GM12878 (cell line): ENCODE measurements around the gene TELO2. TPM values are rescaled to one million over a fixed set of nuclear protein-coding genes. Genes with fewer than 3 reads are reported as not detected.
A peak's percentile ranks its signal among the peaks of the same experiment; 100 is the strongest.

Experiments used
- ATAC-seq: fragments of 200-7000 bp; cut with Tn5 transposase; 3 replicates; pipeline ENCODE4 v1.9.1; 2020; ENCODE audit warnings: mild to moderate bottlenecking, moderate library complexity
- BruUV-seq: library from RNA; stranded (reverse); fragments of 400-500 nt; replicated peaks from 2 replicates; lab custom pipeline; 2021; lab: Mats Ljungman, UMichigan
- CTCF ChIA-PET: fragments of 300-600 bp; sonication (Branson Sonifier 250); formaldehyde crosslinking; extraction: SDS; loops from one replicate; lab custom pipeline; 2021; ENCODE audit warnings: inconsistent platforms; lab: Yijun Ruan, JAX
- POLR2A ChIA-PET: fragments of 350-600 bp; formaldehyde crosslinking; extraction: SDS; loops from one replicate; lab custom pipeline; 2021; ENCODE audit warnings: inconsistent platforms; lab: Charles Lee
- RAD21 ChIA-PET: fragments of 300-600 bp; sonication (Branson Sonifier 250); formaldehyde crosslinking; loops from one replicate; lab custom pipeline; 2023; ENCODE audit warnings: antibody characterized with exemption; ENCODE audit not compliant: unreplicated experiment; lab: Charles Lee
- SMC1A ChIA-PET: fragments of 300-600 bp; sonication (Branson Sonifier 250); formaldehyde crosslinking; loops from one replicate; lab custom pipeline; 2023; ENCODE audit not compliant: unreplicated experiment, uncharacterized antibody; lab: Charles Lee
- DNase-seq: peaks from one replicate; pipeline ENCODE4 v3.0.0-alpha.2; 2011; ENCODE audit warnings: low read depth, low spot score
- FAIRE-seq: peaks from 3 replicates; lab custom pipeline; 2011; peaks lifted over from hg19 to GRCh38; lab: Jason Lieb, UNC
- H2AFZ ChIP-seq: 2 replicates; pipeline ENCODE4 v1.6.0; 2011; ENCODE audit warnings: low read depth, low read length, control low read depth; ENCODE audit not compliant: control insufficient read depth
- H3K27ac ChIP-seq: 2 replicates; pipeline ENCODE4 v1.5.1; 2011; ENCODE audit warnings: control low read depth; ENCODE audit not compliant: control insufficient read depth, insufficient read depth
- H3K27me3 ChIP-seq, 2 experiments: replicated peaks in 1 of 2; 2 replicates each; pipeline versions ENCODE4 v1.6.0 to v1.6.1; 2011; ENCODE audit warnings: low read length in 1 of 2; ENCODE audit not compliant: control insufficient read depth in 2 of 2, insufficient read depth in 2 of 2
- H3K36me3 ChIP-seq, 2 experiments: 2 replicates each; pipeline ENCODE4 v1.5.1; 2011; ENCODE audit warnings: low read length in 1 of 2; ENCODE audit not compliant: control insufficient read depth in 2 of 2, insufficient read depth in 2 of 2
- H3K4me1 ChIP-seq: 2 replicates; pipeline ENCODE4 v1.6.1; 2011; ENCODE audit warnings: mild to moderate bottlenecking, low read length, moderate library complexity, mixed read lengths; ENCODE audit not compliant: control insufficient read depth, insufficient read depth
- H3K4me2 ChIP-seq: 2 replicates; pipeline ENCODE4 v1.6.0; 2011; ENCODE audit warnings: control low read depth; ENCODE audit not compliant: control insufficient read depth, insufficient read depth
- H3K4me3 ChIP-seq: fragments of 200-600 bp; sonication (generic); 2 replicates; pipeline ENCODE4 v1.5.1; 2016
- H3K79me2 ChIP-seq: 2 replicates; pipeline ENCODE4 v1.6.0; 2011; ENCODE audit warnings: low read length; ENCODE audit not compliant: control insufficient read depth, insufficient read depth
- H3K9ac ChIP-seq: 2 replicates; pipeline ENCODE4 v1.8.0; 2011; ENCODE audit warnings: low read length, control low read depth, mixed read lengths; ENCODE audit not compliant: control insufficient read depth, insufficient read depth
- H3K9me3 ChIP-seq: replicated peaks from 3 replicates; pipeline ENCODE4 v1.5.1; 2011; ENCODE audit warnings: mild to moderate bottlenecking, low read length; ENCODE audit not compliant: control insufficient read depth, insufficient read depth
- H4K20me1 ChIP-seq: 2 replicates; pipeline ENCODE4 v1.6.0; 2011; ENCODE audit not compliant: control insufficient read depth, insufficient read depth
- CBFB ChIP-seq: IDR thresholded peaks from 2 replicates; pipeline ENCODE4 v1.6.1; 2016; ENCODE audit warnings: antibody characterized with exemption, low read depth
- CHD1 ChIP-seq: IDR thresholded peaks from 2 replicates; pipeline ENCODE4 v1.6.1; 2012; ENCODE audit warnings: low read depth, low read length, improper control_type of control experiment
- EGR1 ChIP-seq, 2 experiments: IDR thresholded peaks; 1 replicate in 1 of 2; 2 replicates in 1 of 2; pipeline ENCODE4 v1.6.1; 2011 to 2012; ENCODE audit warnings: low read depth in 2 of 2, low read length in 2 of 2, borderline replicate concordance in 1 of 2, mild to moderate bottlenecking in 1 of 2, moderate library complexity in 1 of 2
- ESRRA ChIP-seq: IDR thresholded peaks from 2 replicates; pipeline ENCODE4 v1.6.1; 2012; ENCODE audit warnings: mild to moderate bottlenecking, low read length, improper control_type of control experiment
- KDM1A ChIP-seq: fragments of 200-600 bp; sonication (generic); IDR thresholded peaks from 2 replicates; pipeline ENCODE4 v1.6.1; 2016; ENCODE audit warnings: borderline replicate concordance
- MEF2B ChIP-seq: fragments of 450-650 bp; IDR thresholded peaks from 2 replicates; pipeline ENCODE4 v1.6.1; 2018; ENCODE audit warnings: mild to moderate bottlenecking, moderate library complexity; ENCODE audit not compliant: partially characterized antibody, poor library complexity, severe bottlenecking
- MYB ChIP-seq: fragments of 150-350 bp; IDR thresholded peaks from 2 replicates; pipeline ENCODE4 v1.6.1; 2014; ENCODE audit warnings: mild to moderate bottlenecking, low read depth, low read length, borderline replicate concordance
- NFXL1 ChIP-seq: fragments of 450-650 bp; IDR thresholded peaks from 2 replicates; pipeline ENCODE4 v1.6.1; 2017; ENCODE audit warnings: antibody characterized with exemption, mild to moderate bottlenecking, borderline replicate concordance
- RB1 ChIP-seq: fragments of 450-650 bp; formaldehyde crosslinking; IDR thresholded peaks from 2 replicates; pipeline ENCODE4 v1.6.1; 2017; ENCODE audit warnings: mild to moderate bottlenecking, borderline replicate concordance
- RUNX3 ChIP-seq: IDR thresholded peaks from 2 replicates; pipeline ENCODE4 v1.6.1; 2012; ENCODE audit warnings: low read length, inconsistent platforms
- SMAD5 ChIP-seq: IDR thresholded peaks from 2 replicates; pipeline ENCODE4 v1.6.1; 2016; ENCODE audit warnings: antibody characterized with exemption, low read depth
- SMARCA5 ChIP-seq: fragments of 450-650 bp; IDR thresholded peaks from 2 replicates; pipeline ENCODE4 v1.6.1; 2017; ENCODE audit warnings: mild to moderate bottlenecking
- SRF ChIP-seq, 2 experiments: IDR thresholded peaks; 2 replicates each; pipeline ENCODE4 v1.6.1; 2011; ENCODE audit warnings: low read depth in 2 of 2, low read length in 2 of 2, mild to moderate bottlenecking in 1 of 2, moderate library complexity in 1 of 2
- SUPT20H ChIP-seq: IDR thresholded peaks from 2 replicates; pipeline ENCODE4 v1.6.1; 2011; ENCODE audit warnings: low read depth, mild to moderate bottlenecking, low read length, moderate library complexity, borderline replicate concordance; ENCODE audit not compliant: control insufficient read depth
- YBX1 ChIP-seq: fragments of 450-650 bp; IDR thresholded peaks from 2 replicates; pipeline ENCODE4 v1.6.1; 2016; ENCODE audit warnings: antibody characterized with exemption
- WGBS: methylation state at CpG from one replicate; pipeline ENCODE4 v1.1.6; 2016; ENCODE audit warnings: low lambda C conversion rate; ENCODE audit not compliant: insufficient replicate concordance, insufficient coverage; ENCODE audit errors: missing lambda C conversion rate; 5-methylcytosine and 5-hydroxymethylcytosine counted together
- in situ Hi-C: fragments of 300-500 bp; cut with MboI; formaldehyde crosslinking; loops from 9 replicates; pipeline ENCODE4 v1.14.3; 2018; ENCODE audit warnings: mixed read lengths
- intact Hi-C: fragments of 100-400 bp; cut with micrococcal nuclease; formaldehyde crosslinking; loops from one replicate; pipeline ENCODE4 v1.14.2; 2022; ENCODE audit not compliant: unreplicated experiment
- polyA plus RNA-seq, 11 experiments: library from polyadenylated mRNA; depleted of rRNA in 4 of 11; unstranded in 6 of 11; stranded (reverse) in 5 of 11; fragments of >200 nt; fragmentation: Nextera tagmentation in 4 of 11; fragmentation: Illumina TruSeq in 1 of 11; extraction: Ambion mirVana in 4 of 11; extraction: Trizol in 1 of 11; gene quantifications; 1 replicate in 1 of 11; 2 replicates in 10 of 11; pipeline versions ENCODE4 v1.2.1 to v1.2.3, GENCODE V29; 2011 to 2016; ENCODE audit warnings: inconsistent platforms in 2 of 11, missing spikeins in 2 of 11, low read depth in 1 of 11
- total RNA-seq, 4 experiments: library from RNA; depleted of rRNA in 3 of 4; stranded (reverse); fragments of >200 nt in 3 of 4; fragmentation: Illumina TruSeq in 1 of 4; extraction: Trizol in 1 of 4; gene quantifications; 2 replicates each; pipeline versions ENCODE4 v1.2.1 to v1.2.3, GENCODE V29; 2013 to 2021
- TF ChIP-seq, protein P1 (sequence below): IDR thresholded peaks from 2 replicates; pipeline ENCODE4 v1.6.1; 2011; ENCODE audit warnings: borderline replicate concordance, low read depth, mild to moderate bottlenecking, moderate library complexity, low read length; ENCODE audit not compliant: insufficient read depth, poor library complexity, severe bottlenecking

TELO2 gene
- total and polyA plus RNA-seq, 10 of the 15 experiments (the other 5 are each of a cell fraction or from before 2014, with no cell fraction given), result 0.55 to 72.8 (median 18.6) TPM

DNA sequence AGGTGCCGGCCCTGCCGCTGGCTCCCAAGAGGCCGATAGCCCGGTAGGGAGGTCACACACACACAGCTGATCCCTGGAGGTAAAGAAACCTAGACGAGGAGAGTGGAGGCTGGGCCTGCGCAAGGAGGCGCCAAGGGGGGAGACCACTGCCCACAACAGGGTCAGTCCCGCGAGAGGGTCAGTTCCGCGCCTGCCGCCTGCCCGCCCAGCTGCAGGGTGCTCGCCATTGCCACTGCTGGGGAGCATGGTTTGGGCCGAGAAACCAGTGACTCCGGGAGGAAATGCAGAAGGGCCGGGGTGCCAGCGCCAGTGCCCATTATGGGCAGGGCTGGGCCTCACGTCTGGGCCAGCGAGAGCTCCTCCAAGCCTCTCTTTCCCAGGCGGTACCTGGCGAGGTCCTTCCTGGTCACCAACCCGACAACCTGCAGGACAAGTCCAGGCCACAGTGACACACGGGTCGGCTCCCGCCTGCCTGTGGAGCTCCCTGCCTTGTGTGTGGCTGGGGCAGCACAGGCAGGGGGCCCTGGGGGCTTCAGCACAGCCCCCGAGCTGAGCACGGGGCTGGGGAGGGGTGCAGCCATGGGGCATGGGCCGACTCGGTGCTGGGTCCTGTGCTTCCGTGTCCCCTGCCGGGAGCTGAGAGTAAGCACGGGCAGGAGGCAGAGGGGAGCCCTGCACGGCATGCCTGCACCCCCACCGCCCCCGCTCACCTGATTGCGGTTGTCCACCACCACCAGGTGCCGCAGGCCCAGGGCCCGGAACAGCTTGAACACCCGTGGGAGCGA is 46.7 kb upstream of the TELO2 start:
- Histone ChIP-seq H3K4me1 (no peaks in the 10 kb centered on the region), H4K20me1 (no peaks in the 10 kb centered on the region), H3K4me3 (no peak overlapping the region), H3K27ac (no peak overlapping the region), H3K4me2 (no peak overlapping the region), H3K79me2 (no peaks in the 10 kb centered on the region), H2AFZ (no peak overlapping the region), H3K27me3 (no peaks in the 10 kb centered on the region), H3K36me3 (no peaks in the 10 kb centered on the region), H3K9ac (no peak overlapping the region), H3K9me3 (no peaks in the 10 kb centered on the region)
- in situ Hi-C loops (no loop called here), intact Hi-C loops (no loop called here)
- ATAC-seq, result no peak
- DNase-seq, result no peak
- ChIA-PET CTCF (no interaction called here), RAD21 (no interaction called here), POLR2A (no interaction called here), SMC1A (no interaction called here)
- TF ChIP-seq NFXL1, result no peak
- 0 out of 4 replicates have a peak, but pooled peaks of 1 of the 2 experiments have one; percentile 4 for TF ChIP-seq SRF (IDR thresholded peaks at IDR 0.05; ENCODE audit: low read depth in 2 of 2, low read length in 2 of 2)
- TF ChIP-seq KDM1A, result no peak
- WGBS, result 85% methylated on average over 40 of the region's 41 CpGs
- FAIRE-seq, result no peak
- TSS peak; percentile 65 for BruUV-seq

GRCh38 chr16:1447965-1448364 is 45.2 kb upstream of the TELO2 start:
- DNase-seq, result no peak
- ChIA-PET POLR2A (no interaction called here), SMC1A (no interaction called here), RAD21 (no interaction called here), CTCF (no interaction called here)
- H3K4me3 ChIP-seq, result no peak overlapping the region
- no peak for ATAC-seq
- in situ Hi-C loops, result no loop called here
- no peak overlapping the region for H3K9ac ChIP-seq
- H4K20me1 ChIP-seq, result no peaks in the 10 kb centered on the region
- no peak overlapping the region for H3K27ac ChIP-seq
- H3K9me3 ChIP-seq, result no peaks in the 10 kb centered on the region
- H3K4me1 ChIP-seq, result no peaks in the 10 kb centered on the region
- no peak for FAIRE-seq
- H3K27me3 ChIP-seq, result no peaks in the 10 kb centered on the region
- intact Hi-C loops, result no loop called here
- H2AFZ ChIP-seq, result no peak overlapping the region
- H3K79me2 ChIP-seq, result no peaks in the 10 kb centered on the region
- BruUV-seq, result no TSS peak
- H3K36me3 ChIP-seq, result no peaks in the 10 kb centered on the region
- H3K4me2 ChIP-seq, result no peak overlapping the region
- 85% methylated on average over 9 of the region's 11 CpGs for WGBS
- no peak for TF ChIP-seq CBFB
- no peak for TF ChIP-seq EGR1 (IDR thresholded peaks at IDR 0.05; ENCODE audit: borderline replicate concordance in 1 of 2, low read depth in 2 of 2, low read length in 2 of 2)
- no peak for TF ChIP-seq SUPT20H
- no peak for TF ChIP-seq CHD1
- TF ChIP-seq SMAD5, result no peak
- TF ChIP-seq, protein P1, sequence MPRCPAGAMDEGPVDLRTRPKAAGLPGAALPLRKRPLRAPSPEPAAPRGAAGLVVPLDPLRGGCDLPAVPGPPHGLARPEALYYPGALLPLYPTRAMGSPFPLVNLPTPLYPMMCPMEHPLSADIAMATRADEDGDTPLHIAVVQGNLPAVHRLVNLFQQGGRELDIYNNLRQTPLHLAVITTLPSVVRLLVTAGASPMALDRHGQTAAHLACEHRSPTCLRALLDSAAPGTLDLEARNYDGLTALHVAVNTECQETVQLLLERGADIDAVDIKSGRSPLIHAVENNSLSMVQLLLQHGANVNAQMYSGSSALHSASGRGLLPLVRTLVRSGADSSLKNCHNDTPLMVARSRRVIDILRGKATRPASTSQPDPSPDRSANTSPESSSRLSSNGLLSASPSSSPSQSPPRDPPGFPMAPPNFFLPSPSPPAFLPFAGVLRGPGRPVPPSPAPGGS, result no peak
- TF ChIP-seq YBX1, result no peak
- no peak for TF ChIP-seq RUNX3
- no peak for TF ChIP-seq SMARCA5
- no peak for TF ChIP-seq ESRRA
- TF ChIP-seq MEF2B, result no peak
- no peak for TF ChIP-seq RB1
- TF ChIP-seq MYB, result no peak
